Effector memory CD8-positive, alpha-beta T cell (primary cell): Measurements from ENCODE around the gene MGMT.

Experiments
- ATAC-seq: fragments of 150-1000 bp; cut with Tn5 transposase; replicated peaks from 2 replicates; pipeline ENCODE4 v1.10.0; 2021; ENCODE audit warnings: mild to moderate bottlenecking, moderate library complexity
- DNase-seq, 3 experiments: peaks; one replicate each; pipeline ENCODE4 v3.0.0; 2021
- H3K27ac Mint-ChIP-seq, 2 donors: one replicate each; pipeline ENCODE4 v1.8.0; 2022; ENCODE audit warnings: mild to moderate bottlenecking in 2 of 2, mixed read lengths in 2 of 2, moderate library complexity in 2 of 2
- H3K27me3 Mint-ChIP-seq, 2 donors: one replicate each; pipeline ENCODE4 v1.8.0; 2022; ENCODE audit warnings: mixed read lengths in 2 of 2
- H3K36me3 Mint-ChIP-seq: one replicate; pipeline ENCODE4 v1.8.0; 2022; ENCODE audit warnings: mild to moderate bottlenecking, moderate library complexity, mixed read lengths; ENCODE audit not compliant: insufficient read depth
- H3K4me1 Mint-ChIP-seq, 2 donors: one replicate each; pipeline ENCODE4 v1.8.0; 2022; ENCODE audit warnings: low read depth in 2 of 2, mixed read lengths in 2 of 2
- H3K4me3 Mint-ChIP-seq, 2 donors: one replicate each; pipeline ENCODE4 v1.8.0; 2022; ENCODE audit warnings: mild to moderate bottlenecking in 2 of 2, mixed read lengths in 2 of 2, moderate library complexity in 2 of 2
- H3K9me3 Mint-ChIP-seq, 2 donors: one replicate each; pipeline ENCODE4 v1.8.0; 2022; ENCODE audit warnings: mixed read lengths in 2 of 2

Gene MGMT

GRCh38 chr10:129465796-129466702 lies 992 bp upstream of the MGMT start:
- peaks cover 0 to 18% of the 10 kb centered on the region in 2 donors for H3K27me3 Mint-ChIP-seq
- ATAC-seq, result no peak
- H3K27ac Mint-ChIP-seq, result peak overlapping the region; percentile 56 to 71
- H3K9me3 Mint-ChIP-seq, result no peaks in the 10 kb centered on the region
- H3K4me3 Mint-ChIP-seq, result peak overlapping the region; percentile 84 to 85
- DNase-seq, result no peak
- peaks cover 13% of the 10 kb centered on the region for H3K36me3 Mint-ChIP-seq
- peaks cover 5 to 10% of the 10 kb centered on the region in 2 donors for H3K4me1 Mint-ChIP-seq

GRCh38 chr10:129467359-129468064 lies 471 bp downstream of the MGMT start:
- Mint-ChIP-seq H3K4me1 (peaks cover 5 to 10% of the 10 kb centered on the region in 2 donors), H3K36me3 (peaks cover 14% of the 10 kb centered on the region), H3K4me3 (peak overlapping the region; percentile 84 to 85), H3K27ac (peak overlapping the region; percentile 71 to 72), H3K9me3 (no peaks in the 10 kb centered on the region), H3K27me3 (peaks cover 0 to 3% of the 10 kb centered on the region in 2 donors)
- ATAC-seq (no peak), DNase-seq (peak in 1 of 3 experiments; percentile 5)

- peak overlapping the region; percentile 84 to 85 for H3K4me3 Mint-ChIP-seq
- H3K4me1 Mint-ChIP-seq, result peaks cover 5 to 10% of the 10 kb centered on the region in 2 donors
- no peaks in the 10 kb centered on the region for H3K9me3 Mint-ChIP-seq
- DNase-seq (no peak), ATAC-seq (no peak)
- H3K27me3 Mint-ChIP-seq, result no peaks in the 10 kb centered on the region
- H3K36me3 Mint-ChIP-seq, result peaks cover 14% of the 10 kb centered on the region
- H3K27ac Mint-ChIP-seq, result peak overlapping the region; percentile 71 to 72
These were observed 1.1 kb downstream of the MGMT start for GRCh38 chr10:129468187-129468586.

DNA sequence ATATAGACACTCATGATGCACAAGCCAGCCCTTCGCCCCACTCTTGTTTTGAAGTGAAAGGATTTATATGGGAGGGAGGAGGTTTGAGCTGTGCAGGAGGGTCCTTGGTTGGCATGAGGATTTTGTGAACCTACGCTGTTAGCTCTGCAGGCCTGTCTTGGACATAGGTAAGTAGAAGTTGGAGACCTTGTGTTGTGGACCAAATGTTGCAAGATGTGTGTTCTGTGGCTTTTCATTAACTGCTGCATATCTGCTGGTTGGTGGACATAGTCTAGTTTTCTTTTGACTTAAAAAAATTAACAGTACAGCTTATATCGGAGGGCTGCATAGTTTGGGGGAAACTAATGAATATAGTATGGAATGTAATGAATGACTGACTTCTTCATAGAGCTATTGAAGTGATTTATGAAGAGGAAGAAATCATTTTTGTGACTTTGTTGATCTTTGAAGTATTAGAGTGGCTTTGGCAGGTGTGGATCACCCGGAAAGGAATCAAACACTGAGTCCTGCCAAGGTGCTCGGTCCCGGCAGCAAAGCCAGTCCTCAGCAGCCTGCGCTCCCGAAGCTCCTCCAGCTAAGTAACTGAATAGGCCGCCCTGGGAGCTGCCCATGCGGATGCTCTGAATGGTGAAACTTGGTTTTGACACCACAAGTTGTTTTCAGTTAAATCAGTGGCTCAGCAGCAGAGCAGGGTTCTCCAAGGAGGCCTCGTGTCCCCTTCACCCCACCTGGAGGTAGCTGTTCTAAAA lies 3.2 kb downstream of the MGMT start:
- Mint-ChIP-seq H3K4me3 (no peak overlapping the region), H3K36me3 (peaks cover 14% of the 10 kb centered on the region), H3K27ac (no peak overlapping the region), H3K9me3 (no peaks in the 10 kb centered on the region), H3K27me3 (no peaks in the 10 kb centered on the region), H3K4me1 (peaks cover 19 to 21% of the 10 kb centered on the region in 2 donors)
- DNase-seq (no peak), ATAC-seq (no peak)

DNA sequence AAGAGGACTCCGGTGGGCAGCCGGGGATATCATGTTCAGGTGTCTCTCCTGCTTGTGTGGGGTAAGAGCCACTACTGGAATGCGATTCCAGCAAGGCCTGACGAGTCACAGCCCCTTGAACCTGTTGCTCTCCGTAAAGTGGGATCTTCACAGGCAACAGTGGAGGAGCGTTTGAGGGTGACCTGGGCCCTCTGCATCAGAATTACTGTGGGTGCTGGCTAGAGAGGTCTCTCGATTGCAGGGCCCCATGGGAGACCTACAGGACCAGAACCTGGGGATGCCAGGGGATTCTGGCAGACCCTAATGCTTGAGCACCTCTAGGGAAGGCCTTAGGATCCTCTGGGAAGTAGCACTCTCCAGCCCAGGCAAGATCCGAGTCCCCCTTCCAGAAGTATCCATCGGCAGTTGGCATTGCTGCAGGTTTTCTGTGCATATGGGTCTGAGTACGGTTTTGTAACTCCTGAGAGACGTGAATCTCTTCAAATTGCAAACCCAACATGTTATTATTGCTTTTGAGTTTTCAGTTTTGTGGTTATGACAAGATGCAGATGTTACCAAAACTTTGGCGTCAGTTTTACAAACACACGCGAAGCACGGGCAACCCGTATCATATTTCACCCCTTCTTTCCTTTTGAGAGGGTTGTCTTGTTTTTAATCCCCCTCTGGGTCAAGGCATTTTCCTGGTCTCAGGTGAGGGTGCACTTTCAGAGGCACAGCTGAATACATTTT lies 4.6 kb downstream of the MGMT start:
- peaks cover 24% of the 10 kb centered on the region in 2 donors for H3K4me1 Mint-ChIP-seq
- no peak for ATAC-seq
- no peak for DNase-seq

GRCh38 chr10:129472696-129473555 lies 5.9 kb downstream of the MGMT start:
- Mint-ChIP-seq H3K27me3 (no peaks in the 10 kb centered on the region), H3K27ac (peak overlapping the region in 1 of 2 donors; percentile 16), H3K4me1 (peaks cover 18 to 29% of the 10 kb centered on the region in 2 donors), H3K9me3 (no peaks in the 10 kb centered on the region), H3K36me3 (peaks cover 5% of the 10 kb centered on the region), H3K4me3 (no peak overlapping the region)
- ATAC-seq (no peak), DNase-seq (no peak)

More for the DNA sequence above, 4.6 kb downstream of the MGMT start:
- H3K36me3 Mint-ChIP-seq, result peaks cover 12% of the 10 kb centered on the region
- H3K4me3 Mint-ChIP-seq, result no peak overlapping the region
- H3K27ac Mint-ChIP-seq, result no peak overlapping the region
- H3K9me3 Mint-ChIP-seq, result no peaks in the 10 kb centered on the region
- H3K27me3 Mint-ChIP-seq, result no peaks in the 10 kb centered on the region

DNA sequence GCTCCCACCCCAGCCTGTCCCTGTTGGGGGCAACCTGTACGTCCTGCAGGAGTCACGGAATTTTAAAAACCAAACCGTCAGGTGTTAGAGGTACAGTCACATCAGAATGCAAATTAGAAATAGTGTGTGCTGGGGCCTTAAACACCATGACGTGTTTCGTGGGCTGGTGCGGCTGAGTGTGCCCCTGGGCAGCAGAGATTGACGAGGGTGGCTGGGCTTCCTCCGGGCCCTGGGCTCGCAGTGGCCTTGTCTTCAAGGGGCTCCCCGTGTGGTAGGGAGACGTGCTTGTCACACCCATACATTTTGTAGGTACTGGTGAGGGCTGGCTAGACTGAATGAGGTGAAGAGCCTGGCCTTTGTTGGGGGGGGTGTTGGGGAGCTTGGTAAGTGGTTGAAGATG lies 7.6 kb downstream of the MGMT start:
- H3K27me3 Mint-ChIP-seq, result no peaks in the 10 kb centered on the region
- H3K9me3 Mint-ChIP-seq, result no peaks in the 10 kb centered on the region

DNA sequence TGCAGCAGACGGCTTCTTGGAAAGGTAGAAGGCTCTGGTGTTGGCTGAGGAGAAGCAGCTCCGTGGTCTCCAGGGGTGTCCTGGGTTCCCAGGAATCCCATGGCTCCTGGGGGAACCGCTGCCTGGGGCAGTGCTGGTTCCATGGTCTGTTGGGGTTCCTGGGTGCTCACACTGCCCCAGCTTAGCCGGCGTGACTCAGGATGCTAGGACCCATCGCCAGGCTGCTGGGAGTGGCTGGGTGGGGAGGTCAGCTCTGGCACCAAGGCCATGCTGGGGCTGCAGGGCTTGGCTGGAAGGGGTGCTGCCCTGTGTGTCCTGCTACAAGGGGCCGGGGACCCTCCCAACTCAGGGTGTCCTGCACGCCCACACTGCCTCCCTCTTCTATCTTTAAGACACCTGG lies 9.4 kb downstream of the MGMT start:
- H3K4me3 Mint-ChIP-seq, result no peak overlapping the region
- H3K9me3 Mint-ChIP-seq, result peaks cover 0 to under 1% of the 10 kb centered on the region in 2 donors
- H3K27ac Mint-ChIP-seq, result no peak overlapping the region
- no peak for DNase-seq
- no peak for ATAC-seq
- no peaks in the 10 kb centered on the region for H3K27me3 Mint-ChIP-seq
- H3K4me1 Mint-ChIP-seq, result peaks cover 14 to 26% of the 10 kb centered on the region in 2 donors
- no peaks in the 10 kb centered on the region for H3K36me3 Mint-ChIP-seq

More for the DNA sequence above, 7.6 kb downstream of the MGMT start:
- peaks cover 3% of the 10 kb centered on the region for H3K36me3 Mint-ChIP-seq
- ATAC-seq, result no peak
- H3K4me1 Mint-ChIP-seq, result peaks cover 18 to 29% of the 10 kb centered on the region in 2 donors
- H3K27ac Mint-ChIP-seq, result peak overlapping the region in 1 of 2 donors; percentile 89
- DNase-seq, result no peak
- H3K4me3 Mint-ChIP-seq, result no peak overlapping the region

GRCh38 chr10:129477051-129477450 lies 10.0 kb downstream of the MGMT start:
- peaks cover 0 to 7% of the 10 kb centered on the region in 2 donors for H3K9me3 Mint-ChIP-seq
- no peak overlapping the region for H3K4me3 Mint-ChIP-seq
- DNase-seq (no peak), ATAC-seq (no peak)
- no peaks in the 10 kb centered on the region for H3K27me3 Mint-ChIP-seq
- H3K36me3 Mint-ChIP-seq, result no peaks in the 10 kb centered on the region
- H3K27ac Mint-ChIP-seq, result peak overlapping the region in 1 of 2 donors; percentile 14
- H3K4me1 Mint-ChIP-seq, result peaks cover 14 to 26% of the 10 kb centered on the region in 2 donors

- Mint-ChIP-seq H3K9me3 (peaks cover 9 to 32% of the 10 kb centered on the region in 2 donors), H3K36me3 (no peaks in the 10 kb centered on the region), H3K4me1 (peaks cover 5 to 8% of the 10 kb centered on the region in 2 donors), H3K27ac (no peak overlapping the region), H3K27me3 (no peaks in the 10 kb centered on the region), H3K4me3 (no peak overlapping the region)
- ATAC-seq, result no peak
- no peak for DNase-seq
These were observed 14.6 kb downstream of the MGMT start for GRCh38 chr10:129481641-129482040.

DNA sequence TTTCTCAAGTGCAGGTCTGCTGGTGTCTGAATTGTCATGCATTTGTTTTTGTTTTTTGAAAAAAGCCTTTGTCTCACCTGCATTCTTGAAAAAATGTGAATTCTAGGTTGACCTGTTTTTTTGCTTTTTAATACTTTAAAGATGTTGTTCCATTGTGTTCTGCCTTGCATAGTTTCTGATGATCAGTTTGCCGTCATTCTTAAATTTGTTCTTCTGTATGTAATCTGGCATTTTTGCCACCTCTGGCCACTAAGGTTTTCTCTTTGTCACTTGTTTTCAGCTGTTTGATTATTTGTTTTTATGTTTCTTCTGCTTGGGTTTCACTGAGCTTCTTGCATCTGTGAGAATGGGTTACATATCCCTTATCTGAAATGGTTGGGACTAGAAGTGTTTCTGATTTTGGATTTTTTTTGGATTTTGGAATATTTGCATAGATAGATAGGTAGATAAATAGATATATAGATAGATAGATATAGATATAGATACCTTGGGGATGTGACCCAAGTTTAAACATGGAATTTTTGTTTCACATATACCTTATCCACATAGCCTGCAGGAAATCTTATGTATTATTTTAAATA lies 16.5 kb downstream of the MGMT start:
- H3K27me3 Mint-ChIP-seq, result no peaks in the 10 kb centered on the region
- H3K36me3 Mint-ChIP-seq, result no peaks in the 10 kb centered on the region
- ATAC-seq, result no peak
- no peak overlapping the region for H3K4me3 Mint-ChIP-seq
- no peak overlapping the region for H3K27ac Mint-ChIP-seq
- H3K4me1 Mint-ChIP-seq, result peaks cover 4 to 8% of the 10 kb centered on the region in 2 donors
- DNase-seq, result no peak
- H3K9me3 Mint-ChIP-seq, result peaks cover 9 to 32% of the 10 kb centered on the region in 2 donors

DNA sequence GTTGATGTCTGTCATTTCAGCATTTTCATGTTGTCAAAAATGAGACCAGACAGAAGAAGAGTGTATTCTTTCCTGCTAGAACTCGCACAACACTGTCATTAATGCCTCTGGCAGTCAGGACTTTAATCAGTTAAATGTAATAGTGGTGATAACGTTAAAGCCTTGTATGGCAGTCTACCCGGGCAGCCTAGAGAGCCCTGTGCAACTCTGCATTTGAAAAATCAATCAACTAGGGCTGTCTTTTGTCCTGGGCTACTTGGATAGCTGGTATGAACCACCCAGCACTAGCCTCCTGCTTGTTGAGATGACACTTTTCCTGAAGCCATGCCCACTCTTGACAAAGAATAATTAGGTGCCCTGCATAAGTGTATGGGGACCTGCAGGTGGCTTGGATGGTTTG lies 19.8 kb downstream of the MGMT start:
- H3K27ac Mint-ChIP-seq, result no peak overlapping the region
- DNase-seq, result no peak
- H3K27me3 Mint-ChIP-seq, result no peaks in the 10 kb centered on the region
- H3K36me3 Mint-ChIP-seq, result peaks cover 5% of the 10 kb centered on the region
- no peak overlapping the region for H3K4me3 Mint-ChIP-seq
- ATAC-seq, result no peak
- peaks cover 13 to 48% of the 10 kb centered on the region in 2 donors for H3K9me3 Mint-ChIP-seq
- peaks cover 2 to 8% of the 10 kb centered on the region in 2 donors for H3K4me1 Mint-ChIP-seq
